RPMI7951 (cell line): ENCODE data around the gene FRRS1L. TPM values are rescaled to one million over a fixed set of nuclear protein-coding genes. Genes with fewer than 3 reads are reported as not detected.

ENCODE experiments used
- DNase-seq: peaks from one replicate; pipeline ENCODE4 v3.0.0-alpha.2; 2012; ENCODE audit warnings: low read depth
- total RNA-seq: library from RNA; depleted of rRNA; stranded (reverse); fragments of >200 nt; shearing (Covaris generic); gene quantifications from 2 replicates; pipeline ENCODE4 v1.2.3, GENCODE V29; 2014

Gene FRRS1L
- total RNA-seq, 1 experiment from 2014 or later = not detected

DNA sequence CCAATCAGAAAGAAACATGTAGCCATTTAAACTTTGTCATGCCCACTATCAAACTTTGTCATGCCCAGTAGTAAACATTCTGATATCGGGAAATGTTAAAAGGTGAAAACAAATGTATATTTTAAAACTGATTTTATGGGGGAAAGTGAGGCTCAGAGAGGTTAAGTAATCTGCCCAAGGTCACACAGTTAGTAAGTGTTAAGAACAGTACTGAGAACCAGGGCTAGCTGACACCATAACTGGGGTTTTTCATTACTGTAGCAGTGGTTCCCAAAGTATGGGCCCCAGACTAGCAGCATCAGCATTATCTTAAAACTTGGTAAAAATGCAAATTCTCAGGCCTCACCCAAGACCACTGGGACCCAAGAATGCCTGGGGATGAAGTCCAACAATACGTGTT lies 9.9 kb upstream of the FRRS1L start:
- DNase-seq = no peak

DNA sequence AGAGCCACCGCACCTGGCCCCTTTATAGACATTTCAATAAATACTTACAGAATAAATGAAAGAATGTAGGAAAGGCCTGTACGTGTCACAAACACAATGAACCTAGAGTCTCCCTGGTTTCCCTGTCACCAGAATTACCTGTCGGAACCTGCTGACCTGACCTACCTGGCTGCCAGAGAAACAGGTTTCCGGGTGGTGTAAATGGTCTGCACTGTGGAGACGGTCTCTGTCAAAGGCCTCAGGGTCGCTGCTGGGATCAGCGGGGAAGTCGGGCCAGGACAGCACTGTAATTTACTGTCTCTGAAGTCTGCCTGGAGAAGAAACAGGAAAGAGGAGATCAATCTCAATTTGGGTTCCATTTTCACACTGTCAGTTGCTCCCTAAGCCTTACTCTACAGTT lies 9.3 kb upstream of the FRRS1L start:
- DNase-seq = no peak

DNA sequence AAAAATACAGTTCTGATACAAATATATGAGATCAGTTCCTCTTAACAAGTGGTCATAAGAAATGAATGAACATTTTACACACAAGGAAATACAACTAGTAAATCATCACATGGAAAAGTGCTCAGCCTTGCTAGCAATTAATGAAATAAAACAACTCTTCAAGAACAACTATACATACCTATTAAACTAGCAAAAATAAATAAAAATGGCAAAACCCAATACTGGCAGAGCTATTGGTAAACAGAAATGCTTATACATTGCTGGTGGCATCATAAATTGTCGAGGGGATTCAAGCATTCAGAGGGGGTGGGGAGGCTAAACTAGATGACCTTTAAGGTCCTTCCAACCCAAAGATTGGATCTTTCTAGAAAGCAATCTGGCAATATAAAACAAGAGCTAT lies 5.9 kb upstream of the FRRS1L start:
- no peak for DNase-seq

DNA sequence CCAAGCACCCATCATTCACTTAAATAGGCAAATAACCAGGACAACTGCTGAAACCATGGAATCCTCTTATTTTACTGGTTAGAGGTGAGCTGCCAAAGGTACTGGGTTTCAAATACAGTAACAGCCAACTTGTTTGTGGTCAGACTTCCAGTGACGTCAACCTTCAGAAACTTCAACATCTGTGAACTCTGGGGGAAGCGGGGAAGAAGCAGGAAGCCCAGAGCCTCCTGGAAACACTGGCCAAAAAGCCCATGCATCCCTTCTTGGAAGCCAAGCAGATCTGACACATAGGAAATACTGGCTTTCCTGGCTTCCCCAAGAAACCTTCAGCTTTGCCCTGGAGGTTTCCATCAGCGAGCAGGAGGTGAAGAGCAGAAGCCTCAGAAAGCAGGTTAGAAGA lies 4.9 kb upstream of the FRRS1L start:
- DNase-seq = peak; percentile 79

DNA sequence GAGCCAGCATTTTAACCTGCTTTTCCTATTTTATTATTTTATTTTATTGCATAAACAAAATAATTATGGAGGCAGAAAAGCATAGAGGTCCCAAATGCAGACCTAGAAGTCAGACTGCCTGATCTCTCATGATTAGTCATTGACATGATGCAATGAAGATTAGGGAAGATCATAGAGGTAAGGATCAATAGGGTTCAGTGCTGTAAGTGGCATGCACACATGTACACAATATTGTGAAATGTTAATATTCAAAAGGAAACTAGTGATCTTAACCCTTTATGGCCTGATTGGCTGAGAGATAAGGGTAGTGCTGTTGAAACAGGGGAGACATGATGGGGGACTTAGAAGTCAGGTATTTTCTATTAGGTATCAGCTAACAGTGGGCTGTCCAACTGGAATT lies 1.1 kb upstream of the FRRS1L start:
- DNase-seq = no peak

DNA sequence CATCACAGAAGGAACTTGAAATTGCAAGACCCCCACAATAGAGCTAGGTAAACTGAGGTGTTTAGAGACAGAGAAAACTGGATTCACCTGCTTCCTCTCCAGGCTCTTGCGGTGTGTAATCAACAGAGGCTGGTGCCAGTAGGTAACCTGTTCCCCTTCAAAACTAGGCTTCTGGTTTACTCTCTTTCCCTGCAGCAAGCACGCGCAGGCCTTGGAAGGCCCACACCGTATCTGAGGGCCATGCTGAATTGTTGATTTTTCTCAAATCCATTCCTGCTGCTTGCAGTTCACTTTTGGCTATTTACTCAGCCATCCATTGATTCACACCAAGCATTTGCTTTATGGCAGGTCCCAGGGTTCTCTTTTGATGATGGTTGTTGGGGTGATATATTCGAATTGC lies 667 bp upstream of the FRRS1L start:
- no peak for DNase-seq

DNA sequence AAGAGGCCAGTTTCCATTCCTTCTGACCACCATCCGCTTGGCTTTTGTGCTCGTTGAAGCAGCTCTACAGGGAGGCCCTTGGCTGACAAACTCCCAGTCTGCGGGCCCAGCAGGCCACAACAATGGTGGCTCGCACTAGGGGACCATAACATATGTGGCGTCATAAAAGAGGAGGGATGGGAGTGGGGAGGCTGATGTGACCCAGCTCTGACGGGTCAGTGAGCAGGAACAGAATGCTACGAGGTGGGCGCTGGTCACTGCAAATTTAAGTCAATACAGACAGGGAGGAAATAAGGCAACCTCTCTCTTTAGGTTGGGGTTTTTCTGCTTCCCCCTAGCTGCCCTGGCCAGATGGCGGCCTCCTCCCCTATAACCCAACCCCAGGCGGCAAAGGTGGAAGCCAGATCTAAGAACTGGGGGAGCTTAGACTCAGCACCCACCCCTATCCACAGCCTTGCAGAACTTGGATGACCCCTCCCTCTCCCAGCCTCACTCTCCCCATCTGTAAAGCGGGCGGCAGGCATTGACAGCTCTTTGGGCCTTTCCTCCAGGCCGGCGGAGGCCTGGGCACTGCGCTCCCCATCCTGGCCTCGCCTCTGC lies 778 bp downstream of the FRRS1L start:
- DNase-seq = no peak

DNA sequence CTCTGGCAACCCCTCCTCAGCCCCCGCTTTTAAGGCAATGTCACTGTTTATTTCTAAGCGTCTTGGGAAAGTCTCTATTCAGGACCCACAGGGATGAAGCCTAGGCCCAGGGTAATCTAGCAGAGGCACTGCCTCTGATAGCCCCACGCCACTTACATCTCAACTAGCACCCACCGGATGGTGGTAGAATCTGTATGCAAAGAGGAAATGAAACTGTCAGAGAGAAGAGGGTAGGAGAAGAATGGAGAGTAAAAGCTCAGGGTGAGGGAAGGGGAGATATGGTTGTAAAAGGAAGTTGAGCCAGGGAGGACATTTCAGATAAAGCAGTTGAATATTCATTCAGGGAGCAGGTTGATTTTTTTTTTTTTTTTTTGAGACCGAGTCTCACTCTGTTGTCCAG lies 3.0 kb downstream of the FRRS1L start:
- no peak for DNase-seq

DNA sequence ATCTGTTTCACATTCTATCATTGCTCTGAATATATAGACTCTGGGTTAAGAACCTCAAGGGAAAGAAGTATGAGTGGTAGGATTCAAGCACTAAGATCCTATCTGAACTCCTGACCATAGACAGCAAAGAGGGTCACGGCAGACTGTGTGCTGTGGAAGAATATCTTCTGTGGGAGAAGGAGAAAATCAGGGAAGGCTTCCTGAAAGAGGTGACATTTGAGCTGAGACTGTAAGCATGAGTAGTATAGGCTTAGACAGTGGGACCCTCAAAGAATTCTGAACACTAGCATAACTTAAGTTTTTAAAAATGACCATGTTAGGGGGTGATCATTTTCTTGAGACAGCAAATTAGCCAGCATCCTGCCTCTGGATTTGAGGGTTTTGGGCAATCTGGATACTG lies 3.9 kb downstream of the FRRS1L start:
- DNase-seq = no peak

DNA sequence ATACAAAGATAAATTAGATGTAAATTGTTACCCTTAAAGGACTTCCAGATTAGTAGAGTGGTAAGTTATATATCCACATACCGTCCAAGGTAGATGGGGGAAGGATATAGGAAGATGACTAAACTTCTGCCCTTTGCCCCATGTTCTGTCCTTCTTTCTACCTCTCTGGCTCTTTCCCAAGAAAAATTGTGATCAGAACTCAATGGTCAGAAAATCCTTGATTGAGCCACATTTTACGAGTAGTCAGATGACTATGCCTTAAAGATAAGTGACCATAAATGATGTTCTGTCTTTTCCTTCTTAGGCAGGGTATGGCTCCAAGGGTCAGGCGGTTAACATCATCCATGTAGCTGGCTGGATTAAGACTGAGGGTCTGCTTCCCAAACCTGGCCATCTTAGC lies 4.4 kb downstream of the FRRS1L start:
- DNase-seq = no peak

DNA sequence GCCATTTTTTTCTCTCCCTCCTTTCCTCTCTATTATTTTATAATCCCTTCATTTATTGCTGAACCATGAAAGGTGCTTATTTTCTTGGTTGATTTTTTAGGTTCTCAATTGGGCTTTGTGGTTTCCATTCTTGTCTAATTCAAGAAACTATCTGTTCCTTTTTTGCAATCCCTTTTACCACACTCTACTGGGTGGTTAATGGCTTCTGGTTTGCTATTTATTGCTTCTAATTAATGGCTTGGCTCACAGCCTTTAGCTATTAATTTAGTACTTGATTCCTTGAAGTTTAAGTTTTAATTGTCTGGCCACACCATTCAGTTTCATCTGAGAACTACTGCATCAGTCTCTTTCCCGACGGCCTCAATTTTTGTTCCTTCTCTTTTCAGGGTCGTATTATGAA lies 5.6 kb downstream of the FRRS1L start:
- DNase-seq = no peak

DNA sequence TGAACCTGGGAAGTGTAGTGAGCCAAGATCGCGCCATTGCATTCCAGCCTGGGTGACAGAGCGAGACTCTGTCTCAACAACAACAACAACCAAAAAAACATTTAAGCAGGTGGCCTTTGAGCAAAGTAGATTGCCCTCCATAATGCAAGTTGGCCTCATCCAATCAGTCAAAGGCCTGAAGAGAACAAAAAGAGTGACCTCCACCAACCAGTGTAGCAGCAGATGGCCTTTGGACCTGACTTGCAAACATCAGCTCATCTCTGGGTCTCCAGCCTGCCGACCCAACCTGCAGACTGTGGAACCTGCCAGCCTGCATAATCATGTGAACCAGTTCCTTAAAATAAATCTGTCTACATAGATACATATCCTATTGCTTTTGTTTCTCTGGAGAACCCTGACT lies 7.5 kb downstream of the FRRS1L start:
- no peak for DNase-seq

DNA sequence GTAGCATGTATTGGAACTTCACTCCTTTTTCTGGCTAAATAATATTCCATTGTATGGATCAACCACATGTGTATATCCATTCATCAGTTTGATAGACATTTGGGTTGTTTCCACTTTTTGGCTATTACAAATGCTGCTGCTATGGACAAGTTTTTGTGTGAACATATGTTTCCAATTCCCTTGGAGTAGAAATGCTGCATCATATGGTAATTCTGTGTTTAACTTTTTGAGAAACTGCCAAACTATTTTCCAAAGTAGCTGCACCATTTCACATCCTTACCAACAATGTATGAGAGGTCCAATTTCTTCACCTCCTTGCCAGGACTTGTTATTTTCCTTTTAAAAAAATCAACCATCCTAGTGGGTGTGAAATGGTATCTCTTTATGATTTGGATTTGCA lies 8.4 kb downstream of the FRRS1L start:
- peak; percentile 32 for DNase-seq

DNA sequence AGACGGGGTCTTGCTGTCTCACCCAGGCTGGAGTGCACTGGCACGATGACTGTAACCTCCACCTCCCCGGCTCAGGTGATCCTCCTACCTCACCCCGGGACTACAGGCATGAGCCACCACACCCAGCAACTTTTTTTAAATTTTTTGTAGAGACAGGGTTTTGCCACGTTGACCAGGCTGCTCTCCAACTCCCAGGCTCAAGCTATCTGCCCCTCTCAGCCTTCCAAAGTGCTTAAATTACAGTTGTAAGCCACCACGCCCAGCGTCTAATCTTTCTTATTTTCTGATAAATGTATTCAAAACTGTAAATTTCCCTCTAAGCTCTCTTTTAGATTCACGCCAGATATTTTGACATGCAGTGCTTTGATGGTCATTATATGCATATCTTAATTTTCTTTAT lies 10.3 kb downstream of the FRRS1L start:
- DNase-seq = no peak

DNA sequence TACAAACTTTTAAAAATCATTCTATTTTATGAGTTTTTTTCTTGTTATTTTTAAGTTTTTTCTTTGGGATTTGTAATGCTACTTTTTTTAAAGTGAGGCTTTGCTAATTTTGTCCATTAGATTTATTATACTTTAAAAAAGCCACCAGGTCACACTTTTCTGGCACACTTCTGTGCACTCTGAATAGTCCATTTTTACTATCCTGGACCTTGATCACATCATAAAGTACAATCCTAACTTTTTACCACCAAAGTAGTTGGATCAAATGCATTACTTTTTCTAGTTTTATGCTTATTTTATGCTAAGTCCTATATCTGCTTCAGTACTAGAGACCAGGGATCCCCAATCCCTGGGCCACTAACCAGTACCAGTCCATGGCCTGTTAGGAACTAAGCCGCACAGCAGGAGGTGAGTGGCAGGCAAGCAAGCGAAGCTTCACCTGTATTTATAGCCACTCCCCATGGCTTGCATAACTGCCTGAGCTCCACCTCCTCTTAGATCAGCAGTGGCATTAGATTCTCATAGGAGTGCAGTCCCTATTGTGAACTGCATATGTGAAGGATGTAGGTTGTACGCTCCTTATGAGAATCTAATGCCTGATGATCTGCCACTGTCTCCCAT lies 16.0 kb downstream of the FRRS1L start:
- no peak for DNase-seq

DNA sequence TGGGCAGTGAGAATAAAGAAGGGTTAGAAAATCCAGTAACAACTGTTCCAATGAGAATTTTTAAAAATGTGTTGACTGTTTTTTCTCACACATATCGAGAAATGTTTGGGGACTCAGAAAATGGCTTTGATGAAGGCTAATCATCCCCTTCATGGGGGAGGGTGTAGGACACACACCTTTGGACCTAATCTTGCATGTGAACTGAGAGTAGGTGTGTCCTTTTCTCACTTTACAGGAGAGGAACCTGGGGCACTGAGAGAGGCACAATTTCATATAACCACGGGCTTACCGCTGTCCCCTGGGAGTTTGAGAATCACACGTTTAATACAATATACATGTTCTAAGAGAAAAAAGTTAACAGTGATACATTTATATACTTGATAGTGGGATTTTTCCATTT lies 17.3 kb downstream of the FRRS1L start:
- no peak for DNase-seq

DNA sequence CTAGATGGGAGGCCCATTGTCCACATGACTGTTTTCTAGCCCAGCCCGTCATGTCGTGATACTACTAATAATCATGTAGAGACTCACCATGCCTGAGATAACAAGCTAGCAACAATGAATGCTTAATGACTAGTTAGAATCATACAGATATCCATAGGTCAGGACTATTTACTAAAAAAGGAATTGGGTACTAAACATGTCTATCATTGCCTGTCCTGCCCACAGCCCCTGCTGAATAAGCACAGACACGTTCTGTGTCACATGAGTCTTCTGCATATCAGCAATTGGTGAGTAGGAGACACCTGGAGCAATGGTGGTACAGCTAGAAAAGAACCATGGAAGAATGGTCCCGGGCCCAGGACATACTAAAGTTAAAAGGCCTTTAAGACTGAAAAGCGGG lies 18.0 kb downstream of the FRRS1L start:
- no peak for DNase-seq

DNA sequence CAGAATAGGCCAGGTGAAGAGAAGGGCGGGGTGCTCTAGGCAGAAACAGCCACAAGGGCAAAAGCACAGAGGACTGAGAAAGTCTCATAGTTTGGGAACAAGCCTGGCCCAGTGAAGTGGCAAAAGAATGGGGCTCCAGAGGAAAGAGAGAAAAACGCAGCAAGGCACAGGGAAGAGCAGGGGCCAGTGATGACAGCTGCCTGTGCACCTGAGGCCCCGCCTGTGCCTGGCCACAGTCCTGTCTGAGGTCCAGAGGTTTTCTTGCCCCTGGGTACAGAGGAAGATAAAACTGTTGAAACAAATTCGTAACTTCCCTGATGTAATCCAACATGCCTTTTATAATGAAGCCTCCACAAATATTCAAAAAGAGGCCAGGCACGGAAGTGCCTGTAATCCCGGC lies 22.0 kb downstream of the FRRS1L start:
- DNase-seq = no peak

DNA sequence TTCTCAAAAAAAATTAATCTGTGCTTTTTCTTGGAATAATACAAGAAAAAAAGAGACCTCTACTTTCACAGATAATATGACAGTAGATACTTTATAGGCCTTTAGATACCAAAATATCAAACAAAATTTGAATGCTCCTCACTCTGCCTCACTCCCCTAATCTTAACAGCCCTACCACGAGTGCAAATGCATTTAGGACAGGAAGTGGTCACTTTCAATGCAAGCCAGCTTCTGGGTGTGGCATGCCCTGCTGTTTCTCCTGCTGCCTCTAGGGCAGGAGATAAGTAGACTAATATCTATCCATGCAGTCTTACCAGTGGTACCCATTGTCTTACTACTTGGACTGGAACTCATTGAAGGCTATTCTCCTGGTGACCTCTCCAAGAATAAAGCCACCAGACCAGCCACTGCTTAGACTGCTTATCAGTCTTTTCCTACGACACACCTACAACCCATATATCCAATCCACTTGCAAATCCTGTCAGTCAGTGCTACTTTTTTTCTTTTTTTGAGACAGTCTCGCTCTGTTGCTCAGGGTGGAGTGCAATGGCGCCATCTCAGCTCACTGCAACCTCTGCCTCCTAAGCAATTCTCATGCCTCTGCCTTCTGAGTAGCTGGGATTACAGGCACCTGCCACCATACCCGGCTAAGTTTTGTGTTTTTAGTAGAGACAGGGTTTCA lies 23.0 kb downstream of the FRRS1L start:
- peak; percentile 74 for DNase-seq

DNA sequence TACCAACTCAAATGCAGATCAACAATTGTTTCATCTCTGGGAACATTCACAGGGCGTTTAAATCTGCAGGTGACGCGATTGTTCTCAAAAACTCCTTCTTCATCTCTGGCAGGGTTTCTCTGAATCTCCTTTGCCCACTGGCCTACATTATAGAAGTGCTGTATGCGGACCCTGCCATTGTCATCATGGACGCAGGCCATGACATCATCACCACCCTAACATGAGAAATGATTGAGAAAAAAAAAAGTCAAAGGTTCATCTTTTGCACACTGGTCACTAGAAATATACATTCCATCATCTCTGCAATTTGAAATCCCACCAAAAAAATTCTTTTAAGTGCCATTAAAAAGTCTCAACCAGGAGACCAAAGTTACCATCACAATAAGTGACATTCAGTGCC lies 25.7 kb downstream of the FRRS1L start:
- DNase-seq = no peak

DNA sequence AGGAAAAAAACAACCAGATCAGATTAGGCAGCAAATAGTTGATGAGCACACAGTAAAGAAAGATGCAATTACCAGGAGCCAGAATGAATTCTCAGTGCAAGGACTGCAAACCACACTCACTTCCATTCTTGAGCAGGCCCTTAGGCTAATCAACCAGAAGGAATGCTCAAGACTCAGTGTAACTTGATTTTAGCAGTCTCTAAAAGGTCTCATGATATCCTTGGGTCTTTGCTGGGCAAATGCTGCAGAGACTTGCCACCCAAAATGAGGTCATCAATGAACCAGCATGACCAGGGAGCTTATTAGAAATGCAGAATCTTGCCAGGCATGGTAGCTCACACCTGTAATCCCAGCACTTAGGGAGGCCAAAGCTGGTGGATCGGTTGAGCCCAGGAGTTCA lies 27.2 kb downstream of the FRRS1L start:
- DNase-seq = no peak

DNA sequence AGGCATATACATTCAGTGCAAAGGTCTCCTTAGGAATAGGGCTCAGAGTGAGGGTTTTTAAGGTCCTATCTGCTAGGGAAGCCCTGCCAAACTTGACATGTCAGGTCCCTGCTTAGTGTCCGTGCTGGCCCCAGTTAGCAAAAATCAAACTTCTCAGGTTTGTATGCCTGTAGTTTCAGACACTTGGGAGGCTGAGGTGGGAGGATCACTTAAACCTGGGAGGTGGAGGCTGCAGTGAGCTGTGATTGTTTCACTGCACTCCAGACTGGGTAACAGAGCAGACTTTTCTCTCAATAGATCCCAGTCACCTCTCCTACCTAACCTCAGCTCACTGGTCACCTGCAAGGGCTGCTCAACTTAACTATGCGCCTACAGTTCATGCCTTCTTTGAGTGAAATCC lies 28.6 kb downstream of the FRRS1L start:
- DNase-seq = no peak

DNA sequence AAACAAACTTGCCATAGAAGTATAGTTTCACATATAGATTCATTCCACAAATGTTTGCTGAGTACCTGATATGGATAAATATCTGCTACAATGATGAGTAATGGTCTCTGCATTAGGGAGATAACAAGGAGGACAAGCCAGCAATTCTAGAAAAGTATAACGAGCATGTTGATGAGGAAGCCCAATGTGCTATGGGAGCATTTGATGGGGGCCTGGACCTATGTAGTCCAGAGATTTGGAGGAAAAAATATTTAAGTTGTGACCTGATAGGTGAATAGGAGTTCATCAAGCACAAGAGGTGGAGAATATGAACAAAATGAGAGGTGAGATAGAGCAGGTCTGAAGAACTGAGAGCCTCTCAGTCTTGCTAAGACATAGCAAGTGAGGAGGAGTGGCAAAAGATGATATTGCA lies 32.9 kb downstream of the FRRS1L start:
- no peak for DNase-seq

DNA sequence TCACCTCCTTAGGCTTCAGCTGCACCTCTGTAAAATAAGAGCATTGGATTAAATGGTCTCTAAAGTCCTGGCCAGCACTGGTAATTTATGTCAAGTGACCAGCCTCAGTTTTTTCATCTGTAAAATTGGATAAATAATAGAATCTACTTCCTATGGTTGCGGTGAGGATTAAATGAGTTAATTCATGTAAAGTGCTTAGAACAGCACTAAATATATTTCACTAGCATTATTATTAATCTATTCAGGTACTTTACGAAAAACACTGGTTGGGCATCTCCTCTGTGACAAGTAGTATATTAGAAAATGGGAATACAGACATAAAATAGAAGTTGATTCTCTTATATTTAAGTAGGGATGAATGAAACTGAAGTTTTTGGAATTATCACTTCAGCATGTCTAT lies 33.5 kb downstream of the FRRS1L start:
- no peak for DNase-seq
